Gastroesophageal sphincter (tissue), 4 donors: ENCODE data around the gene CAPN8. TPM values are rescaled to one million over a fixed set of nuclear protein-coding genes. Genes with fewer than 3 reads are reported as not detected.
A peak's percentile ranks its signal among the peaks of the same experiment; 100 is the strongest.

Experiments used
- ATAC-seq: fragments of 150-250 bp; one replicate; pipeline ENCODE4 v1.9.1; 2016; ENCODE audit warnings: mild to moderate bottlenecking, moderate library complexity
- H3K27ac ChIP-seq, 4 donors: fragments of 200-600 bp; sonication (generic) in 3 of 4; 1 replicate in 3 of 4; 2 replicates in 1 of 4; pipeline ENCODE4 v1.5.1; 2016 to 2019
- H3K27me3 ChIP-seq: fragments of 200-600 bp; sonication (generic); one replicate; pipeline ENCODE4 v1.5.1; 2019
- H3K36me3 ChIP-seq, 2 donors: fragments of 200-600 bp; sonication (generic); one replicate each; pipeline ENCODE4 v1.5.1; 2019; ENCODE audit warnings: control low read depth in 1 of 2
- H3K4me1 ChIP-seq, 3 donors: fragments of 200-600 bp; sonication (generic); 1 replicate in 2 of 3; 2 replicates in 1 of 3; pipeline ENCODE4 v1.5.1; 2016 to 2019; ENCODE audit warnings: control low read depth in 2 of 3
- H3K4me3 ChIP-seq, 2 donors: fragments of 200-600 bp; sonication (generic); one replicate each; pipeline ENCODE4 v1.5.1; 2019; ENCODE audit warnings: mild to moderate bottlenecking in 1 of 2, moderate library complexity in 1 of 2
- H3K9me3 ChIP-seq, 3 donors: fragments of 200-600 bp; sonication (generic); one replicate each; pipeline ENCODE4 v1.5.1; 2017 to 2019; ENCODE audit warnings: control low read depth in 2 of 3
- EP300 ChIP-seq: sonication (generic); formaldehyde crosslinking; IDR thresholded peaks from one replicate; pipeline ENCODE4 v1.6.1; 2017; ENCODE audit warnings: antibody characterized with exemption, mild to moderate bottlenecking
- POLR2A ChIP-seq, 2 donors: fragments of 450-650 bp; IDR thresholded peaks; one replicate each; pipeline ENCODE4 v1.6.1; 2017; ENCODE audit warnings: antibody characterized with exemption in 2 of 2, mild to moderate bottlenecking in 2 of 2, moderate library complexity in 1 of 2
- POLR2AphosphoS5 ChIP-seq: sonication (generic); formaldehyde crosslinking; IDR thresholded peaks from one replicate; pipeline ENCODE4 v1.6.1; 2017; ENCODE audit warnings: antibody characterized with exemption
- WGBS, 2 donors: methylation state at CpG; one replicate each; pipeline ENCODE4 v1.1.5; 2018; ENCODE audit warnings: low coverage in 1 of 2; 5-methylcytosine and 5-hydroxymethylcytosine counted together
- total RNA-seq, 4 donors: library from RNA; depleted of rRNA; stranded (reverse); fragments of >200 nt; gene quantifications; one replicate each; pipeline ENCODE4 v1.1.0, GENCODE V29; 2016
- TF ChIP-seq, protein P1 (sequence below), 4 experiments: fragments of 200-600 bp in 2 of 4; fragments of 450-650 bp in 2 of 4; sonication (generic) in 1 of 4; IDR thresholded peaks; one replicate each; pipeline ENCODE4 v1.5.1; 2017 to 2019; ENCODE audit warnings: antibody characterized with exemption in 4 of 4, mild to moderate bottlenecking in 2 of 4, moderate library complexity in 2 of 4

The CAPN8 gene
- total RNA-seq, 4 donors from 2014 or later: 0.45 TPM; not detected in 3

- TF ChIP-seq POLR2A (IDR thresholded peaks at IDR 0.05): no peak
- TF ChIP-seq EP300: no peak
- TF ChIP-seq, protein P1, sequence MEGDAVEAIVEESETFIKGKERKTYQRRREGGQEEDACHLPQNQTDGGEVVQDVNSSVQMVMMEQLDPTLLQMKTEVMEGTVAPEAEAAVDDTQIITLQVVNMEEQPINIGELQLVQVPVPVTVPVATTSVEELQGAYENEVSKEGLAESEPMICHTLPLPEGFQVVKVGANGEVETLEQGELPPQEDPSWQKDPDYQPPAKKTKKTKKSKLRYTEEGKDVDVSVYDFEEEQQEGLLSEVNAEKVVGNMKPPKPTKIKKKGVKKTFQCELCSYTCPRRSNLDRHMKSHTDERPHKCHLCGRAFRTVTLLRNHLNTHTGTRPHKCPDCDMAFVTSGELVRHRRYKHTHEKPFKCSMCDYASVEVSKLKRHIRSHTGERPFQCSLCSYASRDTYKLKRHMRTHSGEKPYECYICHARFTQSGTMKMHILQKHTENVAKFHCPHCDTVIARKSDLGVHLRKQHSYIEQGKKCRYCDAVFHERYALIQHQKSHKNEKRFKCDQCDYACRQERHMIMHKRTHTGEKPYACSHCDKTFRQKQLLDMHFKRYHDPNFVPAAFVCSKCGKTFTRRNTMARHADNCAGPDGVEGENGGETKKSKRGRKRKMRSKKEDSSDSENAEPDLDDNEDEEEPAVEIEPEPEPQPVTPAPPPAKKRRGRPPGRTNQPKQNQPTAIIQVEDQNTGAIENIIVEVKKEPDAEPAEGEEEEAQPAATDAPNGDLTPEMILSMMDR (IDR thresholded peaks at IDR 0.05): no peak
- no peak for TF ChIP-seq POLR2AphosphoS5
- Histone ChIP-seq H3K27me3 (no peaks in the 10 kb centered on the region), H3K4me3 (no peak overlapping the region), H3K9me3 (no peaks in the 10 kb centered on the region), H3K36me3 (no peaks in the 10 kb centered on the region), H3K4me1 (peaks cover 2 to 60% (median 39%) of the 10 kb centered on the region in 3 donors), H3K27ac (peak overlapping the region in 1 of 4 donors; percentile 88)
- ATAC-seq: no peak
- WGBS, 2 donors: 89 to 90% methylated on average over 3 to 4 of the region's 4 CpGs
Observed at GRCh38 chr1:223702735-223703667, 37.5 kb upstream of the CAPN8 start.

GRCh38 chr1:223700942-223701637 lies 35.6 kb upstream of the CAPN8 start:
- no peak overlapping the region for H3K4me3 ChIP-seq
- ATAC-seq: peak; percentile 71
- TF ChIP-seq, protein P1 (IDR thresholded peaks at IDR 0.05): no peak
- TF ChIP-seq POLR2A (IDR thresholded peaks at IDR 0.05) (no peak), EP300 (no peak), POLR2AphosphoS5 (peak; percentile 53)
- no peaks in the 10 kb centered on the region for H3K27me3 ChIP-seq
- H3K36me3 ChIP-seq: no peaks in the 10 kb centered on the region
- WGBS, 2 donors: 2 to 10% methylated on average over 2 to 6 of the region's 8 CpGs
- peak overlapping the region; percentile 74 to 89 (median 86) for H3K27ac ChIP-seq
- no peaks in the 10 kb centered on the region for H3K9me3 ChIP-seq
- peaks cover 1 to 41% (median 21%) of the 10 kb centered on the region in 3 donors for H3K4me1 ChIP-seq

- Histone ChIP-seq H3K9me3 (no peaks in the 10 kb centered on the region), H3K27ac (peak overlapping the region; percentile 74 to 89 (median 86)), H3K36me3 (no peaks in the 10 kb centered on the region), H3K27me3 (no peaks in the 10 kb centered on the region), H3K4me3 (no peak overlapping the region), H3K4me1 (peaks cover 0 to 34% (median 17%) of the 10 kb centered on the region in 3 donors)
- TF ChIP-seq POLR2A (IDR thresholded peaks at IDR 0.05): no peak
- TF ChIP-seq POLR2AphosphoS5: no peak
- no peak for TF ChIP-seq EP300
- TF ChIP-seq, protein P1 (IDR thresholded peaks at IDR 0.05): no peak
- no peak for ATAC-seq
- WGBS, 2 donors: 40 to 76% methylated on average over 1 to 4 of the region's 5 CpGs
Observed at GRCh38 chr1:223700388-223700918, 35.0 kb upstream of the CAPN8 start.

GRCh38 chr1:223695941-223696340 lies 30.4 kb upstream of the CAPN8 start:
- Histone ChIP-seq H3K4me3 (no peak overlapping the region), H3K27ac (no peak overlapping the region), H3K36me3 (no peaks in the 10 kb centered on the region), H3K9me3 (no peaks in the 10 kb centered on the region), H3K4me1 (peaks cover 0 to 16% (median 4%) of the 10 kb centered on the region in 3 donors), H3K27me3 (no peaks in the 10 kb centered on the region)
- 77 to 78% methylated on average over 3 to 4 of the region's 5 CpGs for WGBS, 2 donors
- ATAC-seq: no peak
- TF ChIP-seq, protein P1 (IDR thresholded peaks at IDR 0.05): no peak
- TF ChIP-seq EP300: no peak
- TF ChIP-seq POLR2AphosphoS5: no peak
- TF ChIP-seq POLR2A (IDR thresholded peaks at IDR 0.05): no peak
